ENCODE measurements around the gene MEGF9.

DNA sequence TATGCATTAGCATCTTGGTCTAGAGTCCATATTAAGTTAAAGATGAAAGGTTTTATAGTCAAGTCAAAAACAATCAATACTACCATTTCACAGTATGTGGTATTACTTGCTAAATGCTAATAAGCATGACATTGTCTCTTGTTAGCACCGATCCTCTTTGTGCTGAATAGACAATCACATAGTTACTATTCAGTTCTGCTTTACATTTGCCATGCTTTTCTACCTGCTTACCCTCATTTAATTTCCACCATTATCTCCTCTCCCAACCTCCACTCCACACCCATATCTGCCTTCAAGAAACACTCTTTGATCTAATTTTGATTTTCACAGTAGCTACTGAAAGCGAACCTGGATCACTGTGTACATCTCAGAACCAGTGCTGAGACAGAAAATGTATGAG, 16.8 kb downstream of the MEGF9 start:
- TF ChIP-seq CTCF (conservative IDR thresholded peaks at IDR 0.05) (no peak), EZH2 (IDR thresholded peaks at IDR 0.05; ENCODE audit: low read depth) (no peak)

Data from PC-9 (cell line).